Panc1 (cell line): ENCODE data around the gene WBP1L. TPM values are rescaled to one million over a fixed set of nuclear protein-coding genes. Genes with fewer than 3 reads are reported as not detected.
A peak's percentile ranks its signal among the peaks of the same experiment; 100 is the strongest.

ENCODE experiments used
- ATAC-seq: fragments of 200-7000 bp; cut with Tn5 transposase; 2 replicates; pipeline ENCODE4 v1.9.1; 2020; ENCODE audit warnings: mild to moderate bottlenecking, moderate library complexity
- BruUV-seq: library from RNA; stranded (reverse); fragments of 400-500 nt; replicated peaks from 2 replicates; lab custom pipeline; 2021; lab: Mats Ljungman, UMichigan
- CTCF ChIA-PET: fragments of 300-600 bp; sonication (Branson Sonifier 250); formaldehyde crosslinking; loops from one replicate; lab custom pipeline; 2022; ENCODE audit warnings: antibody characterized with exemption; lab: Charles Lee
- POLR2A ChIA-PET: fragments of 300-600 bp; sonication (Branson Sonifier 250); formaldehyde crosslinking; loops from one replicate; lab custom pipeline; 2022; ENCODE audit warnings: antibody characterized with exemption; lab: Charles Lee
- DNase-seq: peaks from one replicate; pipeline ENCODE4 v3.0.0-alpha.2; 2010; ENCODE audit warnings: low read depth, low spot score
- H3K27ac ChIP-seq: 2 replicates; pipeline ENCODE4 v1.5.1; 2011; ENCODE audit warnings: mild to moderate bottlenecking, low read length, inconsistent platforms
- H3K27me3 ChIP-seq: fragments of 200-500 bp; sonication (Bioruptor generic); 2 replicates; pipeline ENCODE4 v1.6.0; 2014; ENCODE audit warnings: low read length, inconsistent platforms; ENCODE audit not compliant: control insufficient read depth, insufficient read depth
- H3K36me3 ChIP-seq: fragments of 200-500 bp; sonication (Bioruptor generic); 2 replicates; pipeline ENCODE4 v1.5.1; 2014; ENCODE audit warnings: inconsistent platforms, mild to moderate bottlenecking, low read length, moderate library complexity; ENCODE audit not compliant: control insufficient read depth, insufficient read depth
- H3K4me1 ChIP-seq: 2 replicates; pipeline ENCODE4 v1.5.1; 2011; ENCODE audit warnings: inconsistent platforms, mild to moderate bottlenecking, low read length, moderate library complexity; ENCODE audit not compliant: control insufficient read depth, insufficient read depth
- H3K4me3 ChIP-seq, 2 experiments: 2 replicates each; pipeline ENCODE4 v1.5.1; 2011 to 2012; ENCODE audit warnings: low read depth in 2 of 2, low read length in 2 of 2, mild to moderate bottlenecking in 2 of 2, inconsistent platforms in 1 of 2, moderate library complexity in 1 of 2
- H3K9me3 ChIP-seq: fragments of 200-500 bp; sonication (Bioruptor generic); 2 replicates; pipeline ENCODE4 v1.5.1; 2014; ENCODE audit warnings: low read depth, mild to moderate bottlenecking, inconsistent platforms, low read length, moderate library complexity; ENCODE audit not compliant: control insufficient read depth, insufficient read depth
- POLR2AphosphoS5 ChIP-seq: IDR thresholded peaks from 2 replicates; pipeline ENCODE4 v1.6.1; 2012; ENCODE audit warnings: mild to moderate bottlenecking, low read depth, low read length, moderate library complexity
- REST ChIP-seq, 2 experiments: IDR thresholded peaks; 2 replicates each; pipeline ENCODE4 v1.6.1; 2011 to 2012; ENCODE audit warnings: low read depth in 2 of 2, control low read depth in 1 of 2, low read length in 1 of 2, mild to moderate bottlenecking in 1 of 2, moderate library complexity in 1 of 2; ENCODE audit not compliant: insufficient read depth in 1 of 2
- SIN3A ChIP-seq: IDR thresholded peaks from 2 replicates; pipeline ENCODE4 v1.6.1; 2012; ENCODE audit warnings: low read depth, mild to moderate bottlenecking, low read length, moderate library complexity, borderline replicate concordance; ENCODE audit not compliant: insufficient read depth
- TCF7L2 ChIP-seq: IDR thresholded peaks from 2 replicates; pipeline ENCODE4 v1.6.1; 2011; ENCODE audit warnings: mild to moderate bottlenecking, low read depth, low read length, inconsistent platforms
- in situ Hi-C: cut with HindIII; loops from 2 replicates; pipeline ENCODE4 v1.10.0; 2016; ENCODE audit warnings: low sequenced_read_pairs, low pct_unique_long_range_greater_than_20kb
- intact Hi-C: fragments of 100-400 bp; cut with micrococcal nuclease; formaldehyde crosslinking; loops from one replicate; pipeline ENCODE4 v1.10.0; 2022; ENCODE audit not compliant: unreplicated experiment
- total RNA-seq: library from RNA; stranded (reverse); gene quantifications from one replicate; pipeline ENCODE4 v1.2.1, GENCODE V29; 2021; ENCODE audit not compliant: unreplicated experiment
- TF ChIP-seq, protein P1 (sequence below): fragments of 450-650 bp; IDR thresholded peaks from 2 replicates; pipeline ENCODE4 v1.5.1; 2017; ENCODE audit warnings: mild to moderate bottlenecking

Gene WBP1L
- total RNA-seq, 1 experiment from 2014 or later: 91.3 TPM

GRCh38 chr10:102813017-102813541 is 69.3 kb downstream of the WBP1L start:
- ChIA-PET POLR2A (no interaction called here), CTCF (no interaction called here)
- ATAC-seq (no peak), DNase-seq (no peak)
- Histone ChIP-seq H3K27ac (peak overlapping the region; percentile 2; the same call in 1 of the 2 replicates), H3K36me3 (peaks cover 12% of the 10 kb centered on the region), H3K9me3 (no peaks in the 10 kb centered on the region), H3K4me3 (no peak overlapping the region), H3K27me3 (no peaks in the 10 kb centered on the region), H3K4me1 (peaks cover 27% of the 10 kb centered on the region; the same call in 1 of the 2 replicates)
- no TSS peak for BruUV-seq
- intact Hi-C loops (no loop called here), in situ Hi-C loops (no loop called here)
- no peak for TF ChIP-seq POLR2AphosphoS5
- TF ChIP-seq REST (IDR thresholded peaks at IDR 0.05; ENCODE audit: insufficient read depth in 1 of 2, low read depth in 2 of 2, low read length in 1 of 2): no peak

DNA sequence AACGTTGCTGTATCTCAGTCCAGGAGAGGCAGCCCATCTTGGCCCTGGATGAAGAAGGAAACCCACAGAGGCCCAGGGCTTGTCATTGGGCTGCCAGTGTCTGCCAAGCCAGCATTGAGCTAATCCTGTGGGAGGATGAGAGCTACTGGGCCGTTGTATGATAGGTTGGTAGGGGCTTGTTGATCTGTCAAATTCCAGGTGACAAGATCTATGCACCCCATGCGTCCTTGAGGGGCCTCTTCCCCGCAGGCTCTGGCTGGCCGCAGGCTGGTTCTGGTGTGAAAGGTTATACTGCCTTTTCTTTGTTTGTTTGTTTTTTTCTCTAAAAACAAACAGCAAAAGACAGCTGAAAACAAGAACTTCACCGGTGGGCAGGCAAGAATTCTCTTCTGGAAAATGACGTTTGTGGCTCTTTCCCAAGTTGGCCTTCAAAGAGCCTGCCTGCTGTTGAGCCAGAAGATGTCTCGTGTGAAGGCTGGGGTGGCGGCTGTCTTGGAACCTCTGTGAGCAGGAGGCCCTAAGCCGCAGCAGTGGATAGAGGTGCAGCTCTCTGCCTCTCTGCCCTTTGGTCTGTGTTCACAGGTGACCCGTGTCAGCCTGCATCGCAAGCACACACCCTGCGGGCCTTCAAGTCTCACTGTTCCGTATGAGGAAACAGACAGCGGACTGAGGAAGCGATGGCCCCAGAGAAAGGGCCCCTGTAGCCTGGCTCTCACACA is 70.1 kb downstream of the WBP1L start:
- no peaks in the 10 kb centered on the region for H3K9me3 ChIP-seq
- DNase-seq: no peak
- no TSS peak for BruUV-seq
- CTCF ChIA-PET: no interaction called here
- H3K4me1 ChIP-seq: peaks cover 21% of the 10 kb centered on the region; the same call in 1 of the 2 replicates
- intact Hi-C loops (no loop called here), in situ Hi-C loops (no loop called here)
- H3K27ac ChIP-seq: no peak overlapping the region; the same call in 1 of the 2 replicates
- POLR2A ChIA-PET: no interaction called here
- ATAC-seq: no peak
- TF ChIP-seq POLR2AphosphoS5 (no peak), TCF7L2 (no peak)
- H3K36me3 ChIP-seq: peaks cover 12% of the 10 kb centered on the region
- H3K27me3 ChIP-seq: no peaks in the 10 kb centered on the region
- no peak overlapping the region for H3K4me3 ChIP-seq

GRCh38 chr10:102814453-102814871 is 70.7 kb downstream of the WBP1L start:
- ChIA-PET POLR2A (no interaction called here), CTCF (no interaction called here)
- DNase-seq: no peak
- TF ChIP-seq SIN3A: no peak
- TF ChIP-seq TCF7L2: no peak
- no peak for TF ChIP-seq REST (IDR thresholded peaks at IDR 0.05; ENCODE audit: insufficient read depth in 1 of 2, low read depth in 2 of 2, low read length in 1 of 2)
- TF ChIP-seq, protein P1, sequence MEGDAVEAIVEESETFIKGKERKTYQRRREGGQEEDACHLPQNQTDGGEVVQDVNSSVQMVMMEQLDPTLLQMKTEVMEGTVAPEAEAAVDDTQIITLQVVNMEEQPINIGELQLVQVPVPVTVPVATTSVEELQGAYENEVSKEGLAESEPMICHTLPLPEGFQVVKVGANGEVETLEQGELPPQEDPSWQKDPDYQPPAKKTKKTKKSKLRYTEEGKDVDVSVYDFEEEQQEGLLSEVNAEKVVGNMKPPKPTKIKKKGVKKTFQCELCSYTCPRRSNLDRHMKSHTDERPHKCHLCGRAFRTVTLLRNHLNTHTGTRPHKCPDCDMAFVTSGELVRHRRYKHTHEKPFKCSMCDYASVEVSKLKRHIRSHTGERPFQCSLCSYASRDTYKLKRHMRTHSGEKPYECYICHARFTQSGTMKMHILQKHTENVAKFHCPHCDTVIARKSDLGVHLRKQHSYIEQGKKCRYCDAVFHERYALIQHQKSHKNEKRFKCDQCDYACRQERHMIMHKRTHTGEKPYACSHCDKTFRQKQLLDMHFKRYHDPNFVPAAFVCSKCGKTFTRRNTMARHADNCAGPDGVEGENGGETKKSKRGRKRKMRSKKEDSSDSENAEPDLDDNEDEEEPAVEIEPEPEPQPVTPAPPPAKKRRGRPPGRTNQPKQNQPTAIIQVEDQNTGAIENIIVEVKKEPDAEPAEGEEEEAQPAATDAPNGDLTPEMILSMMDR: no peak
- BruUV-seq: no TSS peak
- no peaks in the 10 kb centered on the region for H3K9me3 ChIP-seq
- peaks cover 21% of the 10 kb centered on the region; the same call in 1 of the 2 replicates for H3K4me1 ChIP-seq
- ATAC-seq: no peak
- in situ Hi-C loops: no loop called here
- peaks cover 12% of the 10 kb centered on the region for H3K36me3 ChIP-seq
- H3K4me3 ChIP-seq: no peak overlapping the region
- H3K27me3 ChIP-seq: no peaks in the 10 kb centered on the region
- intact Hi-C loops: no loop called here
- no peak overlapping the region for H3K27ac ChIP-seq
